Measurements from ENCODE around the gene FUBP3. TPM values are rescaled to one million over a fixed set of nuclear protein-coding genes. Genes with fewer than 3 reads are reported as not detected.

FUBP3 gene
- total RNA-seq, 4 donors from 2014 or later = 26.5 to 147 (median 33.7) TPM

DNA sequence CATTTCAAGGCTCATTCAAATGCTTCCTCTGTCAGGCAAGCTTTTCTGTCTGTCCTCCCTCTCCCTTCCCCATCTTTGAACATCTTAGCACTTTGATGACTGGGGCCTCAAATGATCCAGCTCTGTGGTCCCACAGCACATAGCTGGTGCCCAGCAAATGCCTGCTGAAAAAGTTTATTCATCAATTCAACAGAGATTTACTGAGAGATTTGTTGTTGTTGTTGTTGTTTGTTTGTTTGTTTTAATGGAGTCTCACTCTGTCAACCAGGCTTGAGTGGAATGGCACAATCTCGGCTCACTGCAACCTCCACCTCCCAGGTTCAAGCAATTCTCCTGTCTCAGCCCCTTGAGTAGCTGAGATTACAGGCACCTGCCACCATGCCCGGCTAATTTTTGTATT lies 108.2 kb downstream of the FUBP3 start:
- no peak overlapping the region for H3K27ac ChIP-seq
- no peaks in the 10 kb centered on the region for H3K36me3 ChIP-seq
- WGBS = 96% methylated on average over 2 of the region's 2 CpGs
- no peaks in the 10 kb centered on the region for H3K9me3 ChIP-seq
- DNase-seq (ENCODE audit: low spot score in 2 of 2) = no peak
- H3K4me3 ChIP-seq = no peak overlapping the region
- no peak for TF ChIP-seq POLR2A (IDR thresholded peaks at IDR 0.05)
- no peak for TF ChIP-seq EP300 (IDR thresholded peaks at IDR 0.05)
- TF ChIP-seq, protein P1, sequence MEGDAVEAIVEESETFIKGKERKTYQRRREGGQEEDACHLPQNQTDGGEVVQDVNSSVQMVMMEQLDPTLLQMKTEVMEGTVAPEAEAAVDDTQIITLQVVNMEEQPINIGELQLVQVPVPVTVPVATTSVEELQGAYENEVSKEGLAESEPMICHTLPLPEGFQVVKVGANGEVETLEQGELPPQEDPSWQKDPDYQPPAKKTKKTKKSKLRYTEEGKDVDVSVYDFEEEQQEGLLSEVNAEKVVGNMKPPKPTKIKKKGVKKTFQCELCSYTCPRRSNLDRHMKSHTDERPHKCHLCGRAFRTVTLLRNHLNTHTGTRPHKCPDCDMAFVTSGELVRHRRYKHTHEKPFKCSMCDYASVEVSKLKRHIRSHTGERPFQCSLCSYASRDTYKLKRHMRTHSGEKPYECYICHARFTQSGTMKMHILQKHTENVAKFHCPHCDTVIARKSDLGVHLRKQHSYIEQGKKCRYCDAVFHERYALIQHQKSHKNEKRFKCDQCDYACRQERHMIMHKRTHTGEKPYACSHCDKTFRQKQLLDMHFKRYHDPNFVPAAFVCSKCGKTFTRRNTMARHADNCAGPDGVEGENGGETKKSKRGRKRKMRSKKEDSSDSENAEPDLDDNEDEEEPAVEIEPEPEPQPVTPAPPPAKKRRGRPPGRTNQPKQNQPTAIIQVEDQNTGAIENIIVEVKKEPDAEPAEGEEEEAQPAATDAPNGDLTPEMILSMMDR (IDR thresholded peaks at IDR 0.05) = no peak
- TF ChIP-seq POLR2AphosphoS5 (IDR thresholded peaks at IDR 0.05) = no peak
- H3K27me3 ChIP-seq = no peaks in the 10 kb centered on the region
- peaks cover 9% of the 10 kb centered on the region for H3K4me1 ChIP-seq

Other genes with a start within 250 kb of the FUBP3 start
- gene ASS1, start 134.6 kb upstream of the FUBP3 start, total RNA-seq = 100 to 1,000 TPM; 107 to 225 (median 163) TPM
- not detected for gene PRDM12, start 85.0 kb downstream of the FUBP3 start, total RNA-seq
- 10 to 100 TPM; 19.5 to 30.4 (median 23.8) TPM for gene EXOSC2, start 114.2 kb downstream of the FUBP3 start, total RNA-seq

Data from suprapubic skin (tissue), 4 donors.